Activated naive CD4-positive, alpha-beta T cell treated with anti-CD3 and anti-CD28 coated beads, Interleukin-2, amount 50 U/mL, for 16 hours (primary cell): ENCODE data around the gene TBL1X.
A peak's percentile ranks its signal among the peaks of the same experiment; 100 is the strongest.

Experiments used
- DNase-seq: peaks from one replicate; pipeline ENCODE4 v3.0.0-alpha.2; 2020

Gene TBL1X

DNA sequence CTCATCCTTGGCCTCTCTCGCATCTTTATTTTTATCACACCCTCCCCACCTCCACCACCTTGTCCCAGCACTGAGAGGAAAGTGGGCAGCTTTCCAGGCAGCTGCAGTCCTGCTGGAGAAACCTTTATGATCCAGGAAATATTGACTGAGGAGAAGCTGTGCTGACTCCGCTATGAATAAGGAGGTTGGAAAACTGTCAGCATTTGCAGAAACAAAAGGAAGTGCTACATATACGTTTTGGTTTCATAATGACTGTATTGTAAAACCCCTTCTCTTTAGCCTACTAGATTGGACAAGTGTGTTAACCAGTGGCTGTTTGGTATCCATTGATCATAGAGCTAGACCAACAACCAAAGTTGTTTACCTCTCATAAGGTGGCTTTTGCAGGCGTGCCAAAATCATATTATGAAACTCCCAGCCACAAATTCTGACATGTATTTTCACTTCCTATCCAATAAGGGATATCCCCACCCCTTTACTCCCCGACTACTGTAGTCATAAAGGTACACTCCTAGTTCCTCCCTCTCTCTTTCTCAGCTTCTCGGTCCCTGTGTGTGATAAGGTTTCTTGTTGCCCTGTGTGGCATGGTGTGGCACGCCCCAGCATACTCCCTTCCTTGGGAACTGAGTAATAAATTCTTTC is 212.4 kb downstream of the TBL1X start:
- DNase-seq: no peak

DNA sequence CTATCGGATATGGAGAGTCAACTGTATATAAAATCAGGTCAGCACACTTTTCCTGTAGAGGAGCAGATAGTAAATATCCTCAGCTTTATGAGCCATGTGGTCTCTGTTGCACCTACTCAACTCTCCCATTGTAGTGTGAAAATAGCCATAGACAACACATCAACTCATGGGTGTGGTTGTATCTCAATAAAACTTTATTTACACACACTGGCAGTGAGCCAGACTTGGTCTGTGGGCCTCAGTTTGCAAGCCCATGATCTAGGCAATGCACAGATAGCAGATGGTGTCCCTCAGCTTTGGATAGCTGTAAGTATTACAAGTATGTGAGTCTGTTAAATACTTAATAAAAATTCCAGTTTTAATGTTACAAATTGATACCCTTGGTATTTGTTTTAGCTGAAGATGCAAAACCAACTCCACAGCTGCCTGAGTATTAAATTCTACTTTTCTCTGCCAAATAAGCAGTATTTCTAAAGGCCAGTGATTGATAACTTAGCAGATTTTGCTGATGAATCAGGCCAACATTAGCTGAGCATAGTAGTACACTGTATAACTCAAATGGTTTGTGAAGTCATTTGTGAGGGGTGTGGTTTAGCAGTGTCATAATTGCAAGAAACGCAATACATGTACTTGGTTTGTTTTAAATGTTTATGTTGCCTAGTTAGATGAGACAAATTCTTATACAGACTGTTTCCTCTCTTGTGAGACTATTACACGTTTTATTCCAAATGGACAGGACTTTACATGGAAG is 213.5 kb downstream of the TBL1X start:
- DNase-seq: no peak

DNA sequence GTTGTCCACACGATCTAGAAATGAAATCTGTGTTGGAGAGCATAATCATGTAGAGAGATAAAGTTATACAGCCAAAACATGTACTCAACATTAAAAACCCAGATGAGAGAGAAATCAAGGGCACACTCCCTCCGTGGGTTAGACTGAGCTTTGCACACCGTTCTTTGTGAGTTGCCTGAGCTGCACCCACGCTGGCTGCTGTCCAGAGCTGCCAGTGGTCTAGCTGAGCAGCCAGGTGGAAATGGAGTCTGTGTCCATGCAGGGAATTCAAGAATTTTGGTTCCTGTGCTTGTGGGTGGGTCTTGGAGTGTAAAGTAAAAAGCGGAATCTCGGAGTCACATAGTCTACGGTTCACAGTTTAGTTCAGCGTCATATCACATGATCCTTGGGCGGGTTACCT is 216.2 kb downstream of the TBL1X start:
- no peak for DNase-seq

DNA sequence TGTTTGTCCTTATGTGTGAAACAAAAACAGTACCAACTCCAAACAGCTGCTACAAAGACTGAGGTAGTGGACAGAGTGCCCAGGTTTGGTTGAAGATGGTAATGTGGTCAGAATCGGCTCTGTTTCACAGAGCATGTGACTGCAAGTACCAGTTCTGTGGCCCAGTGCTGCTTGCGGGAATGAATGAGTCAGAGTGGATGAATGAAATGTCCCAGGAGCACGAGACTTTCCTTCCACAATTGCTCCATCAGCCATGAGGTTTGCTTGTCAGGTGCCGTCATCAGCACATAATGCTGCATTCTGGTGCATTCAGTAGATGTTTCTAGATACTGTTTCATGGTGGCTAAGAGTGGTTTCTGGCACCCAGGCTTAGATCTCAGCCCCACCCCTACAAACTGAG is 216.6 kb downstream of the TBL1X start:
- no peak for DNase-seq

DNA sequence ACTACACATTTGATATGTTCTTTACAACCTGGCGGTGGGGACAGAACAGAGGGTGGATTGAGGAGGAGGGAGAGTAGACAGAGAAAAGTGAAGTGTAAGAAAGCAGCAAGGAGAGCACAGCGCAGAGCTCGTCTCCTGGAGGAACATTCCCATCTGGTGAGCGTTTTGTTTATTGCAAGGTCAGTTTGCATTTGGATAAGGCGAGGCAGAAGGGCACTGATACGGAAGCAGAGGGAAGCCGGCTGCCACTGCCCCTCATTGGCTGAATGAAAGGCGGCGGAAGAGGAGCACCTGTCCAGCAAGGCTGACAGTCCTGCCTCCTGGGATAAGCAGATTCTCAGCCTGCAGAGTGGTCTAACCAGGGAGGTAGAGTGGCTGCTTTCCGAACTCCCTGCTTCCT is 217.6 kb downstream of the TBL1X start:
- no peak for DNase-seq

DNA sequence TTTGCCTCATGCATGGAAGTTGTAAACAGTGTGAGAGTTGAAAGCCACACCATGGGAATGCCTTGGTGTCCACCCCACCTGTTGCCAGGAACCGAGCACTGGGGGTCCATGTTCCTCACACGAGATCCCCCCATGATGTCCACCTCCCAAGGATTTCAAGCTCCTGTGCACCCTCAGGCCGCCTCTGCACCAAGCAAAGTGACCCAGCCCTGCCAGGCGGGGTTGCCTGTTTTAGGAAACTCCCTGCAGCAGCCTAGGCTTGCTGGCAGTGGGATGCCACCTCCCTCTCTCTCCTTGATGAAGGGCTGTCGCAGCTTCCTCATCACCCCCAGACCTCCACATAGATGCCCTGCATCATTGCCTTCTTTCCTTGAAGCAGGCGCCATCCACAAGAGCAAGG is 218.0 kb downstream of the TBL1X start:
- DNase-seq: no peak

DNA sequence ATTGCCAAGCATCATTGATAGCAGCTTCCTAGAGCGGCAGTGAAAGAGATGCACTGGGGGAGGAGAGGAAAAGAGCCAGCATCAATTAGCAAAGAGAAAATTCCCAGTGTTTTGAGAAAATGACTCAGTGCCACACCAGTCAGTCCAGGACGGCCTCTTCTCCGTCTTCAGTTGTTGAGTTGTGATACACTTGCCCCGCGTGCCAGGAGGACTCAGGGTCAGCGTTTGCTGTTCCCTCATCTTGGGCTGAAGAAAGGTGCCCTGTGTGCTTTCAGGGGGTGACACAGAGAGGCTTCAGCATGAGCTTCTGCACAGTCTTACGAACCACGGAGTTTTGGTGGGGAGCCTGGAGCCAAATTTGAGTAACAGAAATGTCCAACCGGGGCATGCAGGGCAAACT is 218.5 kb downstream of the TBL1X start:
- DNase-seq: no peak

DNA sequence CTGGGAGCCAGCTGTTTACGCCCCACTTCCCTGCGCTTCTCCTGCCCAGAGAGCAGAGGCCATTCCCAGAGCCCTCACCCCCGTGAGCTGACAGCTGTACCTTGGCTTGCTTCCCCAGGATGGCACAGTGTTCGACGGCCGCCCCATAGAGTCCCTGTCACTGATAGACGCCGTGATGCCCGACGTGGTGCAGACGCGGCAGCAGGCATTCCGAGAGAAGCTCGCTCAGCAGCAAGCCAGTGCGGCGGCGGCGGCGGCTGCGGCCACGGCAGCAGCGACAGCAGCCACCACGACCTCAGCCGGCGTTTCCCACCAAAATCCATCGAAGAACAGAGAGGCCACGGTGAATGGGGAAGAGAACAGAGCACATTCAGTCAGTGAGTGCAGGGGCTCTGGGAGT is 223.0 kb downstream of the TBL1X start:
- no peak for DNase-seq

DNA sequence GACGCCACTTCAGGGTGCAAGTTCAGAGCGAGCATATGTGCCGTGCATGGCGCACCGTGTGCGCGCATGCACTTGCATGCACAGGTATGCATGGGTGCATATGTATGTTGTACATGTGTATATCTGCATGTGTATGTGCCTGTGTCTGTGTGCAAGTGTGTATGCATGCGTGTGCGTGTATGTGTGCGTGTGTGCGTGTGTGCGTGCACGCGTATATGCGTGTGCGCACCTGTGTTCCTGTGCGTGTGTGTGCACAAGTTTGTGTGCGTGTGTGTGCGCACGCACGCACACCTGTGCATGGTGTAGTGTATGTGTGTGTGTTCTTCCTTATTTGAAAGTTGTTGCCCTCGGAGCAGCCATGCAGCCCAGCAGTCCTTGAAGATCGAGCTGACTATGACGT is 224.0 kb downstream of the TBL1X start:
- no peak for DNase-seq

DNA sequence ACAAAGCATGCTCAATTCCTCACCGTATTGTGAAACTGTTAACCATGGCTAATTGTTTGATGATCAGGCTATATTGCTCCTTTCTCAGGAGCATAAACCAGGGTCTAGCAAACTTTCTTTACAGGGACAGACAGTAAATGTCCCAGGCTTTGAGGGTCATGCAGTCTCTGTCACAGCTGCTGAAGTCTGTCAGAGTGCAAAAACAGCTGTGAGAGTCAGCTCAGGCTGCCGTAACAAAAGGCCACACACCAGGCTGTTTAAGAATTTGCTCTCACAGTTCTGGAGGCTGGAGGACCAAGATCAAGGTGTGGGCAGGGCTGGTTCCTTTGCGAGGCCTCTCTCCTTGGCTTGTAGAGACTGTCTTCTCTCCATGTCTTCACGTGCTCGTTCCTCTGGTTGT is 225.2 kb downstream of the TBL1X start:
- DNase-seq: no peak

DNA sequence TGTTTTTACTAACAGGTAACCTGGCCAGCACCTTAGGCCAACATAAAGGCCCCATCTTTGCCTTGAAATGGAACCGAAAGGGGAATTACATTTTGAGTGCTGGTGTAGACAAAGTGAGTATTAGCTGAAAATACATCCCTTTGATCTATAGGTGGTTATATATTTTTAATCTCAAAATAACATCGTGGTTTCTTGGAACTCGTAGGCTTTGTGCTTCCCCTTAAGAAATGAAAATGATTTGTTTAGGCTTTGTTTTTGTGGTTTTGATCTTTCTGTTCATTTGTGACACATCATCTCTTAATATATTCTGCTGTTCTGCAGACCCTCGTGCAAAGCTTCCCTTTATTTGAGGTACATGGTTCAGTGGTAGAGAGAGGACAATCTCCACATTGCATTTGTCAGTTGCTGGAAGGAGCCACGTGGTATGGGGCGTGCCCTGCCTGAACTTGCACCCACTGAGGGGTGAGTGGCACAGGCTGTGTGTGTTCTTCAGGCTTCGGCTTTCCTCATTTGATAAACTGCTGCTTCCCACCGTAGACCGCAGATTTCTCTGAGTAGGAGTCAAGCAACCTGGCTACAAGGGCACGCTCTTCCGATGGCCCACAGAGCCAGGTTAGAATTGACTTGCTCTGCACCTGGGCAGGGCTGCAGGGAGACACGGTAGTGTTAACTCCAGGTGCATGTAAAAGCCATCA is 228.6 kb downstream of the TBL1X start:
- no peak for DNase-seq

DNA sequence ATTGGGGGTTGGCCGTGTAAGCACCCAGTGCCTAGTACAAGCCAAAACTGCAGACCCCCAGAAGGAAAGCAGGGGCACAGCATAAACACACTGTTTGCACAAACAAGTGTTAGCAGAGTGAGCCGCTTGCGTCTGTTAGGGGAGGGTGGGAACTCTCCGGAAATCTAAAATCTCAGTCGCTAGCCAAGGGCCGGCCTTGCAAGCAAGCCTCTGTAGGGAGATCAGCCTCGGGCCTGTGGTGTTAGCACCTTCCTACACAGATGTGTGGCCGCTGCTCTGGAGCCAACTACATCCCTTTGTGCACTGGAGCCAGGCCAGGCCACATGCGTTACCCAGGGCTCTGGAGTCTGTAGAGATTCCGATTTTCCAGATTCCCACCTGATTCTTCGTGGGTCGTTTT is 233.7 kb downstream of the TBL1X start:
- DNase-seq: no peak

DNA sequence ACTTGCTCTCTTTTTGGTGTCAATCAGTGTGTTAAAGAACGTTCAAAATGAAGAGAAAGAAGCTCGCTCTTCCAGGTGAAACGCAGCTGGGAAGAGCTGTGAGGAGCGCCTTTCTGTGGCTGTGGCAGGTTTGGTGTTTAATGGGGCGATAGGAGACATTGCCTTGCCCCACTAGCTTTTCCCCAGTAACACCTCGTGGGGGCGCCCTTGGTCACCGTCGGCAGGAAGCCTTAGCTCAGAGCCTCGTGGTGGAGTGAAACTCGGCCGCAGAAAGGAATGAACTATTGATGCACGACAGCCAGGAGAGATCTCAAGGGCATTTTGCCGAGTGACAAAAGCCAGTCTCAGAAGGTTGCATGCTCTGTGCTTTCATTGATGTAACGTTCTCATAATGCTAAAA is 235.7 kb downstream of the TBL1X start:
- no peak for DNase-seq

DNA sequence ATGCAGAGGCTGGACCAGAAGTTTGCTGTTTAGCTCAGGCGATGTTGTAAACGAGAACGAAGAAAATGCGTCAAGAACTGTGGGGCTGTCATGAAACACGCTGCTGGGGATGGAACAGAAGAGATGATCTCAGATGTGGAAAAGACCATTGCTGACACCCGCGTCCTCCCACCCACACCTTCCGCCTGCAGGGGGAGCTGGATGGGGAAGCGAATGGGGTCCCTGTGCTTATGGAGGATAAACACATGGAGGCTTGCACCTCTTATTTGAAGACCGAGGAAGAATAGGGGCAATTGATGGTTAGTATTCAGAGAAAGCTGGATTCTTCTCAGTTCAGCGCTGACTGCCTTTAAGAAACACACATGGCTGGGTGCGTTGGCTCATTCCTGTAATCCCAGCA is 236.9 kb downstream of the TBL1X start:
- no peak for DNase-seq

DNA sequence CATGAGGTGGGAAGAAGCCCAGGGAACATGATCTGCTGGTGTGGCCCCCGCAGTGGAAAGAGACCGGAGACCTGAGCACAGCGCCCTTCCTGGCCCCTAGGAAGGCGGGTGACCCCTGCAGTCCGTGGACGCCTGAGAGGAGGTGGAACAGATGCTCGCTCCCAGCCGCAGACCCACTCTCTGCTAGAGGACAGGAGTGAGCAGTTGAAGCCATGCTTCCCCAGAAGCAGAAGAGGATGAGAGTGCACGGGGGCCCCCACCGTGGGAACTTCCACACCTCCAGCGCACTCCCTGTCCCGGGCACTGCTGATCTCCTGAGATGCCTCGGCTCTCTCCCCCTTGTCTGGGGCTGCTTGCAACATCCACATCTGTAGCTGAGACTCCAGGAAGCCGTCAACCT is 238.5 kb downstream of the TBL1X start:
- DNase-seq: no peak

DNA sequence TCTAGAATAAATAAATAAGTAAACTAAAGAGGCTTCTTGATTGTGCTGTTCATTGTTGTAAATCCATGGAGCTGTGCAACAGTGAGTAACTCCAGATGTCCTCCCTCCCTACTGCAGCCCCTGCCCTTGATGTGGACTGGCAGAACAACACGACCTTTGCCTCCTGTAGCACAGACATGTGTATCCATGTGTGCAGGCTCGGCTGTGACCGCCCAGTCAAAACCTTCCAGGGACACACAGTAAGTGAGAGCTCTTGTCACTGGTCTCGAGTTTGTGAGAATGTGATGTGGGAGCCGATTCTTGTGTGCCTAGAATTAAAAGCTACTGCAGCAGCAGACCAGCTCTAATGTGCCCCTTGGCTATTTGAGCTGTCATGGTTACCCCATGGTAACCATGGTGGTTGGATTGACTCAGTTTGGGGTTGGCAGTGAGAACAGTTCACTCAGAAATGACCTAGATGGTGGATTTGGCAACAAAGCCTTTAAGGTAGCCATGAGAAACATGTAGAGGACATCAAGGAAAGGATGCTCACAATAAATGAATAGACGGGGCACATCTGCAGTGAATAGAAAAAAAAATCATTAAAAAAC is 240.1 kb downstream of the TBL1X start:
- no peak for DNase-seq

DNA sequence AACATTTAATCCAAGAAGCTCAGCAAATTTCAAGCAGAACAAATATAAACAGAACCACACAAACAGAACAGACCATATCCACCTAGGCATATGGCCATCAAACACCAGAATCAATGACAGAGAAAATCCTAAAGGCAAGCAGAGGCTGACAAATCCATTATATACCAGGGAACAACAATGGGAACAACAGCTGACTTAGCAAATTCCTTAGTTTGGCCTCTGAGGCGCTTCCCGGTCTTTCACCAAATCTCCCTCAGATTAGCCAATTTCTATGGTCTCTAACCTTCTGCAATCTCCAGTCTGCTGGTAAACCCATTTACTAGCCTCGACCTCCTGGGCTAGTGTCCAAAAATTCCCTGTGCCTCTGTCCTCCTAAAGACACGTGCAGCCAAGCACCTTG is 241.6 kb downstream of the TBL1X start:
- DNase-seq: no peak

DNA sequence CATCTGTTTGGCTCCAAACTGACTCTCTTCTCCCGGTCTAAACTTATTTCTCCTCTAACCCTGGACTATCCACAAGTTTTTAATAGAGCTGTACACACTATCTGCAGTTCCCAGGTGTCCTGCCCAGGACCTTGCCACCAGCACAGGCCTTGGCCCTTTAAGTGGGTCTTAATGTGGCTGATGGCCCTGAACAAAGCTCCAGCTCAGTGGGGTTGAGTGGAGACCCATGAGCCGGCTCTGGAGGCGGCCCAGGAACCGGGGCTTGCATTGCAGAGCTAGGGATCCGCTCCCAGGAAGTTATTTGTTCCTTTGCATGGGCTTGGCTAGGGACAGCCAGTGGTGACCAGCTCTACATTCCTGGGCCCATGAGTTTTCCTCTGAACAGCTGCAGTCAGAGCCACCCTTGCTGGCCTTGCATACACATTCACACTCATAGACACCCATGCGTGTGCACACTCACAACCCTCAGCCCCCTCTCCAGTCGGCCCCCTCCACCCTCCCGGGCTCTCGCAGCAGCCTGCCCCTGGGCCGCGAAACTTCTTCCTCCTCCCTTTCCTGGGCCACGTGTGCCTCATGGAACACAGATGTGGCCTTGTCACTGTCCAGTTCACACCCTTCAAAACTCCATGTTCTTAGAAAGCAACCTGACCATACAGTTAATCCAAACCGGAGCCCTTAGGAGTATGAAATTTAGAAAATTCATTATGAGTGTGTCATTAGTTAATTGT is 242.6 kb downstream of the TBL1X start:
- DNase-seq: no peak

DNA sequence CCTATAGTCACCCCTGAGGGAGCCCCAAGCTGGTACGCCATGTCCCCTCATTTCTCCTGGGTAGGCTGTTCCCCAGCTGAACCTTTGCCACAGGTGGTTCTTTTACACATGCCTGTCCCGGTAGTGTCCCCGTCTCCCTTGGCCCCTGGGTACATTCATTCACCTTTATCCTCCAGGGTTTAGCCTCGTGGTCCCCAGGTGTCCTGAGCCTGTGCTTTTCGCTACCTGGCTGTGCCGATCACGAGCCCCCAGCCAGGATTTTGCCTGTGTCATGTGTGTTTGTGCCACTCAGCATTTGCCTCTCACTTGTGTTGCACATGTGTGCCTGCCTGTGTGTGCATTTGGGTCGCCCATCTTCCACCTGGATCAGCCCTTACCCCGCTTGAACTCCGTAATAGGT is 243.2 kb downstream of the TBL1X start:
- no peak for DNase-seq

DNA sequence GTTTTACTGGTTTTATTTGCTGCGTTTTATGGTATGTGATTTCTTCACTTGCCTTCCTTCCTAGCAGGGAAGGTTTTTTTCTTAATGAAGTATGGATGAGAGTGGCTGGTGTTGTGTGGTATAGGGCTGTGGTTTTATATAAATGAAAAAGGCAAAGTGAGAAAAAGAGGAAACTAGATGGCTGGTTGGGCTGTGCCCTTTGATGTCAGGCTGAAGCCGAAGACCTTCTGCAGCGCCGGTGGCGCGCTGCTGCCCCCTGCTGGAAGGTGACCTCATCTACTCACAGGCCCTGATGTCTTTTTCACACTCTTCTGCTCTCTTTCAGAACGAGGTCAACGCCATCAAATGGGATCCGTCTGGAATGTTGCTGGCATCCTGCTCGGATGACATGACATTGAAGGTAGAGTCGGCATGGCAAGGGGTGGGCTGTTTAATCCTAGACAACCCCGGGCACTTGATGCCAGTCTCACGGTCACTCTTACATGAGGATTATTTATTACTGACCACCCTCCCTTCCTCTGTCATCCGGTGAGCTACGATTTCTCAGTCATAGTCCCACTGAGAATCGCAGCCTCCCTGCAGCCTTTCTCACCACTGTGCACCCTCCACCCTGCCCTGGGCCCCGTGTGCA is 244.2 kb downstream of the TBL1X start:
- peak; percentile 74 for DNase-seq

DNA sequence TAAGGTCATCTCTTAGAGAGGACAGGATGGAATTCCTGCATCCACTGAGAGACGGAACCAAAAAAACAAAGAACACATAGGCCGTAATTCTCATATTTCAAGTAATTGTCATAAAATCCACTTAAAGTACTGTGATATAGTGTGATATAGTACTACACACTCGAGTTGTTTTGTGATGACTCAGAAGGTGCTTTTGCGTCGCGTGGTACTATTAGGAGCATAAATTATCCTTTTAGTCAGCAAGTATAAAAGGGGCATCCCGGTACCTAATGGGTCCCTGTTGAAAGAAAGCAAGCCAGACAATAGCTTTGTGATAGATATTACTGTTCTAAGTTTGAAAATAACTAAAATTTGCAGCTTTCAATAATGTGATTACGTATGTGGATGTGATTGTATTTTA is 245.5 kb downstream of the TBL1X start:
- no peak for DNase-seq

DNA sequence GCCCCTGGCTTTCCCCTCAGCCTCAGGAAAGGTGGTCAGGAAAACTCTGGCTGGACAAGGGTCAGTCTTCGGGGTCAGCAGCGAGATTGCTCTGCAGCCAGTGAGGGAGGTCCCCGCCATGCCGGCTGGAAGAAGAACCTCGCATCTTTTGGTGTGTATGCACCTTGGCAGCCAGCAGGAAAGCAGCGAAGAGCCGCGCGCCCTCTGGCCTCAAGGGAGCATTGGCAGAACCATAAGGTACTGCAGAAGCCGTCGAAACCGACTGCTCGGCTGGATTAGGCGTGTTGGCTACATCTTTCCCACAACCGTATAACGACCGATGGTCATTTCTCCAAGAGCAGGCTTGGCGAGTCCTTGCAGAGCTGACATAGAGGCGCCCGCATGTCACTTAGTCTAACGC is 252.5 kb downstream of the TBL1X start:
- DNase-seq: no peak

DNA sequence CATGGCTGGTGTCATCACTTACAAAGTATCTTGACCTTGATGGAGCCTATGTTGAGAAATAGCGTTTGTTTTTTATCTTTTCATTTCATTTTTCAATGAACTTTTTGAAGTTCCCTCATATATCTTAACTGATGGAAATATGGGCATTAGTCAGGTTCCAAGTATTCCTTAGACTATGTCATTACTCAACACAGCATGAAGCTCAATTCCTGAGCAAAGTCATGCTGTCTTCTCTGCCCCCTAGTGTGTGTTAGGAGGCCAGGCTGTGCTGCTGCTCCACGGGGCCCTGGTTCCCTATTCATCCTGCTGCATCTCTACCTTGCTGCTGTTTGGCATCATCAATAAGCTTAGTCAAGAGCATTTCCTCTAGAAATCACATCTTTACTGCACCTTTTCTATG is 259.9 kb downstream of the TBL1X start:
- DNase-seq: no peak
